Mesenteric fat pad (tissue), 1 donor: ENCODE results near the gene WDR35. TPM values are rescaled to one million over a fixed set of nuclear protein-coding genes. Genes with fewer than 3 reads are reported as not detected.
"Not testable (repeated sequence)": the region's sequence is repeated elsewhere in the genome, so short reads cannot be mapped to it uniquely, and the experiment has no call there.

Experiments used
- DNase-seq: peaks from one replicate; pipeline ENCODE4 v3.0.0-alpha.2; 2020; ENCODE audit warnings: low spot score
- total RNA-seq: library from RNA; stranded (reverse); fragmentation: NEBNext Ultra II Directional; extraction: Animal tissue kit (Norgen Biotek cat#: 25700); gene quantifications from one replicate; pipeline ENCODE4 v1.2.1, GENCODE V29; 2021
- donor health status: DM: yes; HTN: yes; CAD: no.

WDR35 gene
- total RNA-seq, 1 donor from 2014 or later = 6.6 TPM

DNA sequence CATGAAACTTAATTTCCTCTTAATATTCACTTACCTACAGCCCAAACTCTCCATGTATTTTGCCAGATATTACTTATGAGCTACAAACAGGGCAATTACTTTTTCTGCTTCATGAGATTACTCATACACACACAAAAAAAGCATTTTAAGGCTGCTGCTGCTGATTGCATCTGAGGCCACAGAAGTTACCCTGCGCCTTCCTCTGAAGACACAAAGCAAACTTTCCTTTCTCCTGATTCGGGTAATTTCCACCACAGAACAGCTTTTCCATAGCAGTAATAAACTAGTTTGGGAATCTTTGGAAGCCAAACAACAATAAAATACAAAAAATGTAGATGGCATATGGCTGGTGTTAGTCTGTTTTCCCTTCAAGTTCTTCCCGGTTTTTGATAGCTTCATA is 94.4 kb downstream of the WDR35 start:
- DNase-seq = no peak

DNA sequence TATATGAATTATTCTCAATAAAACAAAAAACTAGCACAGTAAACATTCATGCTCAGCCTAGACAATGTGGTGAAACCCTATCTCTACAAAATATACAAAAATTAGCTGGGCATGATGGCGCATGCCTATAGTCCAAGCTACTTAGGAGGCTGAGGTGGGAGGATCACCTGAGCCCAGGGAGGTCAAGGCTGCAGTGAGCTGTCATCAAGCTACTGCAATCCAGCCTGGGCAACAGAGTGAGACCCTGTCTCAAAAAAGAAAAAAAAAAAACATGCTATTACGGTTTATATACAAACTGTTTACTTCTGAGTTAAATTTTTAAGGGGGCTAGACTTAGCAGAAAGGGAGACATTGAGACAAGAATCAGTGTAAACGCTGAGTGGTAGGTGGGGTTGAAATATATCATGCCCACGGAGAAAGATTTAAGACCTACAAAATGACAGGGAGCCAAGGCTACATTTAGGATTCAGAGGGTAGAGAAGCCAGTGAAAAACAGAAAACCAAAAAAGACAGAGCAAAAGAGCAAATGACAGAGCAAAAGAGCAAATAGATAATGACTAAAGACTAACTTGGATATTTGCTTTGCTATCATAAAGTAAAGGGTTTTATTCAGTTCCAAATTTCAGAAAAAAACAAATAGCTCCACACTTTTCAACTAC is 95.6 kb downstream of the WDR35 start:
- no peak for DNase-seq

DNA sequence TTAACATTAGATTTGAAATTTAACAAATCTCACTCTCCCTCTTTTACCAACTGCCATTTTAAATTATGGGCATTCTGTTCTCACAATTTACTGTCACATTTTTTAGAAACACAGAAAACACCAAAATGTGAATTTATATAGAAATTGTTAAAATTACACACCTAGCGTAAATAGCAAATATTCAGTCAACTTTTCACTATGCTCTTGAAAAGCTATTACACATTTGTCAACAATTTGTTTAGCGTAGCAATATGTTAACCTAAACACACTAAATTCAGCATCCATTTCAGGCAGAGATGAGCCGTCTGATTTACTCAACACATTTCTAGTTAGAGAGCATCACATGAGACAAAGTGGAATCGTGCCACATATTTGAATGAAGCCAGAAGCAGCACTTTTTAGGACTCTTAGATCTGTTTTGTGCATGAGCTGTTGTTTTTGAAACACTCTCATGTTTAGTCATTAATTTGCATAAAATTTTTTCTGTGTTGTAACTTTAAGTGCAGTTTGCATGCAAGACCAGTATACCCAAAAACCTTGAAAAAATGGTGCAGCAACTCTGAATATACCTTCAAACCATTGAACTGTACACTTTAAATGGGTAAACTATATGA is 96.3 kb downstream of the WDR35 start:
- DNase-seq = no peak

DNA sequence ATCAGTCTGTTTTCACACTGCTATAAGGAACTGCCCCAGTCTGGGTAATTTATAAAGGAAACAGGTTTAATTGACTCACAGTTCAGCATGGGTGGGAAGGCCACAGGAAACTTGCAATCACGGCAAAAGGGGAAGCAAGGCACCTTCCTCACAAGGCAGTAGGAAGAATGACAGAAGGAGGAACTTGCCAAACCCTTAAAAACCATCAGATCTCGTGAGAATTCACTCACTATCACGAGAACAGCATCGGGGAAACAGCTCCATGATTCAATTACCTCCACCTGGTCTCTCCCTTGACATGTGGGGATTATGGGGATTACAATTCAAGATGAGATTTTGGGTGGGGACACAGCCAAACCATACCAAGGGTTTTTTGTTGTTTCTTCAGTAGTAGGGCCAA is 97.9 kb downstream of the WDR35 start:
- not testable (repeated sequence) for DNase-seq

DNA sequence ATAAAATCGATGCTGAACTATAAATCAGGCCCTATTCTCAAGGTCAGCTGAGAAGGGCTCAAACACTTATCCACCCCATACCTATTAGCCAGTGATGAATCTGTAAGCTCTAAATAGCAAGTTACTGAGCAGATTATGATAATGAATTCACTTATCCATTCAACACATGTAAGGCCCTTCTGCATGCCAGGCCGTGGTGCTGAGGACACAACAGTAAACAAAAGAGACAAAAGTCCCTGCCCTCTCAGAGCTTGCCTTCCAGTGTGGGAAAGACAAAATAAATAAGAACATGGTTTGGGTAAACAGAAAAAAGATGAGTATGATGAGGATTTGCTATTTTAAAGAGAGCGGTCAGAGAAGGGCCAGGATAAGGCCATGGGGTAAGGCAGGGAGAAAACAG is 99.8 kb downstream of the WDR35 start:
- DNase-seq = no peak

DNA sequence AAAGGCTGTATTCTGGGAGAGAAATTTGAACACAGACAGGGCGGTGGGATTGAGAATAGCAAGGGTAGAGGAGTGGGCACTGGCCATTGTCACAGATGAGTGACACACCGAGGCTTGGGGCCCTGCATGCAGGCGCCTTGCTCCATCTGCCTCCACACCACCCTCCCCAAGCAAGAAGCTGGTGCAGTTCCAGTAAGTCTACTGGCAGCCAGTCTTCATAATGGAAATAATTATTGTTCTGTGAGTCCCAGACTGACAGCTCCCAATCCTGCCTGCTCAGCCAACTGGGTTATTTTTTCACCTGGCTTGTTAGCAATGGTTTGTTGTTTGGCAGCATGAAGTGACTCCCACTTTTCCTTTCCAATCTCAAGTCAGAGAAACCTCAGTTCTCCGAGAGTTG is 101.1 kb downstream of the WDR35 start:
- DNase-seq = no peak

DNA sequence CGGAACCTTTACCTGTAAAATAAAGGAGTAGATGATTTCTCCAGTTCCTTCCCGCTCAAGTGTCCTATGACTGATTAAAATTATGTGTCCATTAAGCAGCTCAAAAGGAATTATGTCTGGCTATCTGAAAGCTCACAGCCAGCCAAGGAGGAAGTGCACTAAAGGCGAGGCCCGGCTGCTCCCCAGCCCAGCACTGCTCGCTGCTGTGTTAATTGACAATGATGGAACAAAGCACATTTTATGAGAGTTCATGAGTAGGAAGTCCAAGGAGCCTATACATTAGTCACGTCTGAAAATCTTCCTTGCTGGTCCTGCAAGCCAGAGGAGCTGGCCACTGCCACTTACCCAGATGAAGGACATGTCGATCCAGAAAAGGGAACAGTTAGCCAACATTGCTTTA is 102.4 kb downstream of the WDR35 start:
- no peak for DNase-seq

DNA sequence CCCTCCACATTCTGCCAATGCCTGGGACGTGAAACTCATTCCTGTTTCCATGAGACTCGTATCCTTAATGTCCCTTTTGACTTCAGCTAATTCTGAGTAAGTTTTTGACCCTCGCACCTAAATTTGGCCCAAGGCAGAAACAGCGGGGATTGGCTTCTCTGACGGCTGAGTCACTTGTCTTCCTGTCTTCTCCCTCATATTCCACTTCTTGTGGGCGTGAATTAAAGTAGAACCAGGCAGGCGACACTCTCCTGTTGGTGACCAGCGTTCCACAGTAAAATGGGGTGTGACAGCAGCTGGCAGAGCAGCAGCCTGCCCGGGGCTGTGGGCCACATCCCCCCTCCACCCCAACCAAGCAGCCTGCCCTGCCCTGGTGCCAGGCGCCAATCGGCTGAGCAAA is 103.6 kb downstream of the WDR35 start:
- no peak for DNase-seq

DNA sequence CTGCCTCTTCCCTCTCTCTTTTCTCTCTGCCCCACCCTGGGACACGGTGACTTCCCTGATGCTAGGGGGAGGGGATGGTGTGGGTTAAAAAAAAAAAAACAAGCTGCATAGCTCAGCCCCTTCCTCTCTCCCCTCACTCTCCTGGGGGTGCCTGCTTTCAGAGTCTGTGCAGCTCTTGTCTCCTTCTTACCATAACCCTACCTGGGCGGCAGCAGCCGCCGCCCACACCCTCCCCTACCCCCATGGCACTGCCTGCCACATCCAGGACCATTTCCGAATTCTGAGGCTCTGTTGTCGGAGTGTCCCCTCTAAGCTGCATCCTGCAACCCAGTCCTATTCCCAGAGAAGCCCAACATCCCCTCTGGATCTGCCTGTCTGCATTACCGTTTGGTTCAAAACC is 104.1 kb downstream of the WDR35 start:
- DNase-seq = no peak

DNA sequence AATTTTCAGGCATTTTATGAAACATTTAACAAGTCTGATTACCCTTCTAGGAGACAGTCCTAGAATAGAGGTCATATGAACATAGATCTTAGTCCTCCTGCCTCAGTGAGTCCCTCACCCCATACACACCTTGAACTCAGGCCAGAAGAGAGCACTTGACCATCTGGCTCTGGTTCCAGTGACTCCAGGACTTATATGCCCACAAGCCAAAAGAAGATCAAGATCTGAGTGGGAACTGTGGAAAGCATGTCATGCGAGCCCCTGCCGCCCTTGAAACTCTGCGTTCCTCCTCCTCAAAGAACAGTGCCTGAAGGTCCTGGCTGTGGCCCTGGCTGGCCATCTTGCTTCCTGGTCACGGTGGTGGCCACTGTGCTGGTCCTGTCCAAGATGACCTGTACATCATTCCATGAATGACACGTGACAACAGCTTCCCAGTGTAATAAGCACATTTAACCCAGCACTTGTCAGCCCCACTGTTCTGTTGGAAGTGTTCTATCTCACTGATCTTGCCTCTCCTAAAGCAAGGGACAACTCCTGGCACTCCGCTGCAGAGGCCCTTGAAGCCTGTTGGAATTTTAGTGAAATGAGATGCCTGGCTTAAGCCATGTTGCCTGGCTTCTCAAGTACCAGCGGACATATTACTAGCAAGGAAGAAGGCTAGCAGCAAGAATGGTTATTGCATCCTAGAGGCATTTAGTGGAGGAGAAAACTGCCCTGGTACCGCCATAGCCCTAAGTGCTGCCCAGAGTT is 105.8 kb downstream of the WDR35 start:
- DNase-seq = peak; percentile 49

DNA sequence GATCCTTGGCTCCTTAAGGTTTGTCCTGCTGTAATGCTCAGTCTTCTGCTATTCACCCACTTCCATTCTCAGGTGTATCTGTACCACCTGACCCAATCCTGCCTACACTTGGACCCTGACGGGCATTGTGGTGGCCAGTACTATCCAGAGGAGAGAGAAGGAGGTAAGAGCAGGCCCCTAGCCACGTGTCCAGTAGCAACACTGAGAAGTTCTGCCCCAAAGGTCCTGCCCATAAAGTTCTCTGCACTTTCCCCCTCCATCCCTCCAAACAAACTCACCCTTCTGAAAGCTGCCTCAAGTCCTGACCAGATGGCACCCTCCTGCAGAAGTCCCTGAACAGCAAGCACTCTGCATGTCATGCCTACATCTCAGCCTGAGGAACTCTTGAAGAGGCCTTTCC is 106.4 kb downstream of the WDR35 start:
- peak; percentile 18 for DNase-seq

DNA sequence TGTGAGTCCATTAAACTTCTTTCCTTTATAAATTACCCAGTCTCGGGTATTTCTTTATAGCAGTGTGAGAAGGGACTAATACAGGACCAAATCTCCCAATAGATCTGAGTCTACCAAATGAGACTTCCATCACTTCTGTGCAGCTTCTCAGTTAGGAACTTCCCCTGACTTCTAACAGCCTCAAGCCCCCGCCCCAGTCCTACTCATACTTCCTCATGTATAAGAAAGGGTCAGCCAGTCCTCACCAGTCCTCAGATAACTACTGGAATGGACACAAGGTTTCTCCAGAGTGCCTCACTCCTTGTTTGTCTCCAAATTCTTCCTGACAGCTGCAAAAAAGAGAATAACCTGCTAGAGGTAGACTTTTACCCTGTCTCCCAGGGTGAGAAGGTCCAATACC is 107.6 kb downstream of the WDR35 start:
- DNase-seq = peak; percentile 49

DNA sequence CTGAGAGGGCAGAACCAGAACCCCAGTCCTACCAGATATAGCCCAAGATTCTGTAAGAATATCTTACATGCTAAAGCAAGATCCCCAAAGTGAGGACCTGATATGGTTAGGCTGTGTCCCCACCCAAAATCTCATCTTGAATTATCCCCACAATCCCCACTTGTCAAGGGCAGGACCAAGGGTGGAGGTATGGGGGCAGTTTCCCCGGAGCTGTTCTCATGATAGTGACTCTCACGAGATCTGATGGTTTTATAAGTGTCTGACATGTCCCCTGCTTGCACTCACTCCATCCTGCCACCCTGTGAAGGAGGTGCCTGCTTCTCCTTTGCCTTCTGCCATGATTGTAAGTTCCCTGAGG is 108.0 kb downstream of the WDR35 start:
- DNase-seq = no peak

DNA sequence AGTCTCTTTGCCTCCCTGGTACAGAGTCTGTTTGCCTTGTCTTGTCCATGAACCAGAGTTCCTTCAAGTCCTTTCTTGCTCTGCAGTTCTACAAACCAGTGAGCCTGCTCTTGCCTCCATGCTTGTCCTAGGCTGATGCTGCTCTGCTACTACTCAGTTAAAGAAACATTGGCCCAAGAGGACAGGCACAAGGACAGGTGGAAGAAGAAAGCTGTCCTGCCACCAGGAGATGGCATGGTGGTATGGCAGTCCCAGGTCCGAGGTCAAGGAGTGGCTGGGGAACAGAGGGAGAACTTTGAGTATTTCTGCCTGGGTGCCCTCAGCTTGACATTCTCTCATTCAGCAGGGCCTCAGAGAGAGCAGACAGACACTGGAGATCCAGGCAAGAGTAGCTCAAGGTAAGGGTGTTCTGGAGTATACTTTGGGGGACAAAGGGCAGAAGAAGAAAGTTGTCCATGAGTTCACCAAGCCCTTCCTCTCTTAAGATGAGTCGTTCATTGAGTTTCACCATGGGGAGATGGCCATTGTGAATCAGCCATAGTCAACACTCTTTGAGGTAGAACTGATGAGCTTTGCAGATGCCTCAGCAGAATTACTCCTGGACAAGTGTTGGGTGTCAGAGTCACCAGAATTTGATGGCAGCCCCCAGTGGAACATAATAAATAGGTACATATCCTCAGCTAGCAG is 108.5 kb downstream of the WDR35 start:
- DNase-seq = peak; percentile 60

DNA sequence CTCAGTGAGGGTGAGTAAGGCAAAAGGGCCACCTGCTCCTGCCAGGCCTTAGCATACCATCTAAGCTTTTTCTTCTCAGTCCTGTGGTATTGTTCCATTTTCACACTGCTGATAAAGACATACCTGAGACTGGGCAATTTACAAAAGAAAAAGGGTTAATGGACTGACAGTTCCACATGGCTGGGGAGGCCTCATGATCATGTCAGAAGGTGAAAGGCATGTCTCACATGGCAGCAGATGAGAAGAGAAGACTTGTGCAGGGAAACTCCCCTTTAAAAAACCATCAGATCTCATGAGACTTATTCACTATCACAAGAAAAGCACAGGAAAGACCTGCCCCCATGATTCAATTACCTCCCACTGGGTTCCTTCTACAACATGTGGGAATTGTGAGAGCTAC is 109.7 kb downstream of the WDR35 start:
- not testable (repeated sequence) for DNase-seq

DNA sequence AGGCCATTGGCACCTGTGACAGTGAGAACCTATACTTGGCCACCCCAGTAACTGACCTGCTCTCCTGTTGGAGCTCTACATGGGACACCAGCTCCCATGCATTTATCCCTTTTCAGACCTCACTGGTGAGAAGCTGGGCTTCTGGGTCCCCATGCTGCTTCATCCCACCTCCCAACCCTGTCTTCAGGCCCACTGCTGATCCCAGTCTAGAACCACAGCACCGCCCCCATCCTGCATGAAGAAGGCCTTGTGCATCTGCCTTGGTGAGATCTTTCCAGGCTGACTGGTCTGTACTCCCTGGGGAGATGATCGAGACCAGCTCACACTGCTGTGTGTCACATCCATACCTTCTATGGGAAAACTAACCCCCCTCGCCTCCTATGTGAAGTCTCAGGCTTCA is 110.8 kb downstream of the WDR35 start:
- DNase-seq = peak; percentile 62

DNA sequence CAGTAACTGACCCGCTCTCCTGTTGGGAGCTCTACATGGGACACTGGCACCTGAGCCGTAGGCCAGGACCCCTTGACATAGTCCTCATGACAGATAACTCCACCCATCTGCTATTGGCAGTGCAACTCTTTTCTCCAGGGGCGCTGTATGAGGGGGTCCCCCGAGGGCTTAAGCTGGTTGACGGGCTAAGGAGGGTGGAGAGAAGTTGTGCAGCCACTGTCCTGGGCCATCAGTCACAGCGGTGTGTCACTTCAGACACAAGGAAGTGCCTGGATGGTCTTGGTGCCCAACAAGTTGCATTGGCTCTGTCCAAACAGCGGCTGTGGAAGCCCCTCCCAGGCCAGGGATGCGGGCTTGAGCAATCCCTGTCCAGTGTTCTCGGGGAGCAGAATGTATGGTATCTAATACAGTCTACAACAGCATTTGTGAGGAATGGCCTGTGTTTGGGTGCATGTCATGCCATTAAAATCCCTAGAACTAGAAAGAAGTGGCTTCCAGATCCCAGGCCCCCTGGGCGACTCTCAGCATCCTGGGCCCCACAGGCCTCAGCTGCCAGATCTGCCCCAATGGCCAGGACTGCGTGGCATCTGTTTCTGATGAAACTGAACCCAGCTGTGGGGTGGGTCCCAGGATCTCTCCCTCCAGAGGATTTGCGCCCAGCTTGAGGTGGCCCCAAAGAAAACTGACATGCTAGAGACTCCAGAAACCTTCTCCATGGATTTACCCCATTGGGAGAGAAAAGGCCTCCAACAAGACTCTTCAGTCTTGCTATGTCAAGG is 111.4 kb downstream of the WDR35 start:
- DNase-seq = peak; percentile 74

DNA sequence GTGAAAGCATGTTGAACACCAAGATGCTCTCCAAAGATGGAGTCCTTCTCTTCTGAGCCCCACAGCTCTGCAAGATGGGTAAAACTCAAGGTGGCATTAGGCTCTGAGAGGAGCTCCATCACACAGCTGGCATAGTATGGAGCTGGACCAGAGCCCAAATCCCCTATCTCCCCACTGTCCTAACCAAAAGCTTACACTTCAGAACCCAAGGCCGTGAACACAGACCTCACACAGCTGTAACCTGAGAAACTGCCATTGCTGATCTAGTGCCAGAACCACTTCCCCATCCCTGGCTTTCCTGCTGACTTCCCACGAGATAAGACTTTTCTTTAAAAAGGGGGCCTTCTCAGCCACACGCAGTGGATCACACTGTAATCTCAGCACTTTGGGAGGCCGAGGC is 113.2 kb downstream of the WDR35 start:
- DNase-seq = peak; percentile 22

DNA sequence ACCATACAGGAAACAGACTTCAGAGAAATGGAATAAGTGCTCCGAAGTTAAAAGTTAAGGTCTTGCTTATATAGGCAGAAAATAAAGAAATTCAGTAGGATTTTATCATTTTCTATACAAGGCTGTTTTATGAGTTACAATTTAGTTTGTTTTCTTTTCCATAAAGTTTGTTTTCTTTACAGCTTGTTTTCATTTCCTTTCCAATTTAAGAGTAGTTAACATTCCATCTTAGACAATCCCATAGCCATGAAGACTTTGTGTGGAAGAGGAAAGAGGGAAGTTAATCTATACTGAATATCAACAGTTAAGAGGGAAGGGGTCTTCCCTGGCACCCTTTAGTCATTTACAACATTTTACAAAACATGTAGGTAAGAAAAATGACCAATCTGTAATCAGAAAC is 114.6 kb downstream of the WDR35 start:
- DNase-seq = no peak

DNA sequence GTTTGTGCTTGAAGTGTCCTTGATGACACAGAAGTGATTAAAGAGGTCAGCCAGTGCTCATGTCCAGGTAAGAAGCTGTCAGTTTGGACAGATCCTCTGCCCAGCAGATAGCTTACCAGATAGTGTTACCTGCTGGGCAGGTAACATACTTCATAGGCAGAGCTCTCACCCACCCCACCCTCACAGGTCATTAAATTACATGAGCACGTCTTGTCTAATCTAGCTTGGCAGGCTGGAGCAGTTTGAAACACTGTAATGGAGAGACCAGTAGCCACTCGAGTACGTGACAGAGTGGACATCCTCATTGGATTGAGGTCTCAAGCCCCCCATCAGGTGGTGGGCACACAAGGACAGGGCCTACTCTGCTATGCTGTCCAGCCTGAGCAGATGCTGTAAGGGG is 115.2 kb downstream of the WDR35 start:
- DNase-seq = peak; percentile 26

DNA sequence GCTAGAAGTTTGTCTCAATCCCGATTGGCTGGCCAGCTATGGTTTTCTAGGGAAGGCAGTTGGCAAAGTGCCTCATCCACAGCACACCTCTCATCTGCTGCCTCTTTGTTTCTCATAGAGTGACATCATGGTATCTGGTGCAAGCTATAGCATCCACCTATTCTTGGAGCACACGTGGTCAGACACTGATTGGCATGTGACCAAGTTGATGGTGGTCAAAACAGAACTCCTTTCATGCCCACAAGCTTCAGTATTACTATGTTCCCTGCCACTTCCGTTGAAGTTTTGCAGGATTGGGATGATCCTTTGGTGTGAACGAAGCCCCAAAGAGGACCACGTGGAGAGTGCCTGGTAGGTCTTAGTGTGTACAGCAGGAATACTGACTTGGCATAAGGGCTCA is 116.9 kb downstream of the WDR35 start:
- DNase-seq = no peak
